GM03348 (cell line): ENCODE measurements around the gene PADI1.
"Not testable (repeated sequence)": the region's sequence is repeated elsewhere in the genome, so short reads cannot be mapped to it uniquely, and the experiment has no call there.

Experiments
- DNase-seq: peaks from one replicate; pipeline ENCODE4 v3.0.0; 2012; ENCODE audit warnings: low spot score

PADI1 gene

GRCh38 chr1:17241780-17242074, 36.8 kb downstream of the PADI1 start:
- not testable (repeated sequence) for DNase-seq

- no peak for DNase-seq
Measured at GRCh38 chr1:17243274-17243673, 38.3 kb downstream of the PADI1 start.

- no peak for DNase-seq
Measured at GRCh38 chr1:17244821-17245740, 40.2 kb downstream of the PADI1 start.

- no peak for DNase-seq
Measured at GRCh38 chr1:17245816-17246325, 40.9 kb downstream of the PADI1 start.

- DNase-seq = no peak
Measured at GRCh38 chr1:17246971-17247370, 42.0 kb downstream of the PADI1 start.

GRCh38 chr1:17248781-17249180, 43.9 kb downstream of the PADI1 start, which contains the start of gene PADI3:
TSS of gene PADI3 (plus strand) at chr1:17249098. CDS start at chr1:17249138, 40 bp downstream.
- no peak for DNase-seq

GRCh38 chr1:17250601-17251000, 45.7 kb downstream of the PADI1 start:
- DNase-seq = no peak

GRCh38 chr1:17251246-17251645, 46.3 kb downstream of the PADI1 start:
- DNase-seq = no peak

- DNase-seq = peak; percentile 41
Measured at GRCh38 chr1:17251701-17252376, 46.9 kb downstream of the PADI1 start.

GRCh38 chr1:17255336-17255735, 50.4 kb downstream of the PADI1 start:
- no peak for DNase-seq

GRCh38 chr1:17258116-17258757, 53.3 kb downstream of the PADI1 start:
- DNase-seq = peak; percentile 50

GRCh38 chr1:17258758-17259130, 53.8 kb downstream of the PADI1 start:
- no peak for DNase-seq

- DNase-seq = no peak
Measured at GRCh38 chr1:17259233-17259873, 54.4 kb downstream of the PADI1 start.

- DNase-seq = no peak
Measured at GRCh38 chr1:17260264-17260663, 55.3 kb downstream of the PADI1 start.

GRCh38 chr1:17260738-17261137, 55.8 kb downstream of the PADI1 start:
- DNase-seq = no peak

GRCh38 chr1:17263936-17264335, 59.0 kb downstream of the PADI1 start:
- no peak for DNase-seq

- no peak for DNase-seq
Measured at GRCh38 chr1:17264470-17264869, 59.5 kb downstream of the PADI1 start.

- peak; percentile 32 for DNase-seq
Measured at GRCh38 chr1:17265162-17265561, 60.2 kb downstream of the PADI1 start.

- no peak for DNase-seq
Measured at GRCh38 chr1:17265950-17266349, 61.0 kb downstream of the PADI1 start.

- no peak for DNase-seq
Measured at GRCh38 chr1:17270891-17271765, 66.2 kb downstream of the PADI1 start.

- no peak for DNase-seq
Measured at GRCh38 chr1:17272066-17272465, 67.1 kb downstream of the PADI1 start.
